NCI-H446 (cell line): ENCODE data around the gene CAPZA3.
"Not testable (repeated sequence)": the region's sequence is repeated elsewhere in the genome, so short reads cannot be mapped to it uniquely, and the experiment has no call there.

Experiments used
- DNase-seq, 2 experiments: peaks; one replicate each; lab custom pipeline; 2025; lab: John Stamatoyannopoulos, UW

The CAPZA3 gene

GRCh38 chr12:18737819-18738218, at the start of gene CAPZA3, which contains the start of gene PLCZ1:
CAPZA3 (plus strand) TSS chr12:18738119; CDS start chr12:18738269, 150 bp downstream.
PLCZ1 (minus strand) TSS chr12:18738012; CDS start chr12:18737371, 641 bp downstream.
- DNase-seq = no peak

GRCh38 chr12:18689771-18690170, 48.1 kb upstream of the CAPZA3 start:
- no peak for DNase-seq

- no peak for DNase-seq
Observed at GRCh38 chr12:18690653-18691052, 47.3 kb upstream of the CAPZA3 start.

- not testable (repeated sequence) for DNase-seq
Observed at GRCh38 chr12:18693986-18694385, 43.9 kb upstream of the CAPZA3 start.

- DNase-seq = no peak
Observed at GRCh38 chr12:18696971-18697602, 40.8 kb upstream of the CAPZA3 start.

GRCh38 chr12:18700271-18700670, 37.6 kb upstream of the CAPZA3 start:
- peak; percentile 40 to 66 for DNase-seq

- DNase-seq = no peak
Observed at GRCh38 chr12:18703321-18703720, 34.6 kb upstream of the CAPZA3 start.

GRCh38 chr12:18703911-18704310, 34.0 kb upstream of the CAPZA3 start:
- no peak for DNase-seq

- peak; percentile 32 to 45 for DNase-seq
Observed at GRCh38 chr12:18706798-18707197, 31.1 kb upstream of the CAPZA3 start.

GRCh38 chr12:18716236-18716635, 21.7 kb upstream of the CAPZA3 start:
- no peak for DNase-seq

- DNase-seq = no peak
Observed at GRCh38 chr12:18718462-18718861, 19.5 kb upstream of the CAPZA3 start.

GRCh38 chr12:18719922-18720510, 17.9 kb upstream of the CAPZA3 start:
- DNase-seq = no peak

- no peak for DNase-seq
Observed at GRCh38 chr12:18720690-18721089, 17.2 kb upstream of the CAPZA3 start.

GRCh38 chr12:18721452-18721851, 16.5 kb upstream of the CAPZA3 start:
- DNase-seq = peak in 1 of 2 experiments; percentile 1

GRCh38 chr12:18723752-18724151, 14.2 kb upstream of the CAPZA3 start:
- no peak for DNase-seq

- DNase-seq = no peak
Observed at GRCh38 chr12:18731156-18731555, 6.8 kb upstream of the CAPZA3 start.

- no peak for DNase-seq
Observed at GRCh38 chr12:18747895-18748294, 10.0 kb downstream of the CAPZA3 start.

GRCh38 chr12:18749386-18749957, 11.6 kb downstream of the CAPZA3 start:
- DNase-seq = no peak

GRCh38 chr12:18750085-18750484, 12.2 kb downstream of the CAPZA3 start:
- DNase-seq = no peak

- no peak for DNase-seq
Observed at GRCh38 chr12:18751866-18752265, 13.9 kb downstream of the CAPZA3 start.

- DNase-seq = no peak
Observed at GRCh38 chr12:18752280-18752920, 14.5 kb downstream of the CAPZA3 start.

- no peak for DNase-seq
Observed at GRCh38 chr12:18752947-18753346, 15.0 kb downstream of the CAPZA3 start.
